ENCODE results near the gene CTAG1A.
"Not testable (repeated sequence)": the region's sequence is repeated elsewhere in the genome, so short reads cannot be mapped to it uniquely, and the experiment has no call there.

CTAG1A gene

GRCh38 chrX:154584585-154585183 lies at the start of gene CTAG1A:
CTAG1A (plus strand) TSS chrX:154585133; CDS start chrX:154585207, 74 bp downstream.
- H3K36me3 ChIP-seq (ENCODE audit: control insufficient read depth in 5 of 5, insufficient read depth in 5 of 5, low read length in 5 of 5); H3K9me3 ChIP-seq (ENCODE audit: control insufficient read depth in 5 of 5, low read length in 5 of 5); H3K4me1 ChIP-seq (ENCODE audit: control insufficient read depth in 5 of 5, insufficient read depth in 5 of 5, low read length in 5 of 5); H3K27ac ChIP-seq (ENCODE audit: low read depth, low read length); H3K4me3 ChIP-seq (ENCODE audit: low read depth in 1 of 5, low read length in 5 of 5); H3K9ac ChIP-seq (ENCODE audit: low read length in 5 of 5); H3K27me3 ChIP-seq (ENCODE audit: control insufficient read depth in 5 of 5, insufficient read depth in 4 of 5, low read length in 5 of 5): not testable (repeated sequence)

GRCh38 chrX:154535892-154536291 lies 49.0 kb upstream of the CTAG1A start:
- Histone ChIP-seq H3K9ac (ENCODE audit: low read length in 5 of 5) (no peak overlapping the region), H3K36me3 (ENCODE audit: control insufficient read depth in 5 of 5, insufficient read depth in 5 of 5, low read length in 5 of 5) (peaks cover 0 to 41% (median 22%) of the 10 kb centered on the region in 5 donors), H3K9me3 (ENCODE audit: control insufficient read depth in 5 of 5, low read length in 5 of 5) (no peaks in the 10 kb centered on the region), H3K27me3 (ENCODE audit: control insufficient read depth in 5 of 5, insufficient read depth in 4 of 5, low read length in 5 of 5) (peaks cover 0 to 11% (median 4%) of the 10 kb centered on the region in 5 donors), H3K27ac (ENCODE audit: low read depth, low read length) (no peak overlapping the region), H3K4me3 (ENCODE audit: low read depth in 1 of 5, low read length in 5 of 5) (no peak overlapping the region), H3K4me1 (ENCODE audit: control insufficient read depth in 5 of 5, insufficient read depth in 5 of 5, low read length in 5 of 5) (peaks cover 0 to 9% (median 5%) of the 10 kb centered on the region in 5 donors)

DNA sequence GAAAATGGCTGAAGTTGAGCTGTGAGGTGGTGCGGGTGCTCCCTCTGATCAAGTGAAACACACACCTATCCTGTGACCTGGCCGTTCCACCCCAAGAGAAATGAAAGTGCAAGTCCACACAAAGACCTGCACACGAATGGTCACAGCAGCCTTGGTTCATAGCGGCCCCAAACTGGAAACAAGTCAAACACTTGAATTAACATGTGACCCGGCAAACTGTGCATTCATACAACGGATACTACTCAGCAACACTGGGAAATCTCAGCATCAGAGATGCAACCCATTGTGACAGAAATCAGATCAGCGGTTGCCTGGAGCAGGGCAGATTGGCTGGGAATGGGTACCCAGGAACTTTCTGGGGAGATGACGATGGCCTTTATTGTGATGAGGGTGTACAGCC lies 45.9 kb upstream of the CTAG1A start:
- H3K4me1 ChIP-seq (ENCODE audit: control insufficient read depth in 5 of 5, insufficient read depth in 5 of 5, low read length in 5 of 5) = peaks cover 0 to 37% (median 30%) of the 10 kb centered on the region in 5 donors
- no peak overlapping the region for H3K4me3 ChIP-seq (ENCODE audit: low read depth in 1 of 5, low read length in 5 of 5)
- no peak overlapping the region for H3K27ac ChIP-seq (ENCODE audit: low read depth, low read length)
- H3K27me3 ChIP-seq (ENCODE audit: control insufficient read depth in 5 of 5, insufficient read depth in 4 of 5, low read length in 5 of 5) = peaks cover 0 to 20% (median 9%) of the 10 kb centered on the region in 5 donors
- peaks cover 0 to 15% (median 1%) of the 10 kb centered on the region in 5 donors for H3K36me3 ChIP-seq (ENCODE audit: control insufficient read depth in 5 of 5, insufficient read depth in 5 of 5, low read length in 5 of 5)
- no peak overlapping the region for H3K9ac ChIP-seq (ENCODE audit: low read length in 5 of 5)
- H3K9me3 ChIP-seq (ENCODE audit: control insufficient read depth in 5 of 5, low read length in 5 of 5) = no peaks in the 10 kb centered on the region

DNA sequence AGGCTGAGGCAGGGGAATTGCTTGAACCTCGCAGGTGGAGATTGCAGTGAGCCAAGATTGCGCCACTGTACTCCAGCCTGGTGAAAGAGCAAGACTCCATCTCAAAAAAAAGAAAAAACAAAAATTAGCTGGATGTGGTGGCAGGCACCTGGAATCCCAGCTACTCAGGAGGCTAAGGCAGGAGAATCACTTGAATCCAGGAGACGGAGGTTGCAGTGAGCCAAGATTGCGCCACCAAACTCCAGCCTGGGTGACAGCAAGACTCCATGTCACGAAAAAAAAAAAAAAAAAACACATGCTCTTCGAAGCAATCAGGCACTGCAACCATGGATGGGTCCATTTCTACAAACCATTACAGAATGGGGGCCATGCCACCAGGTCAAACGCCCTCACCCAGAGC lies 44.6 kb upstream of the CTAG1A start:
- H3K9me3 ChIP-seq (ENCODE audit: control insufficient read depth in 5 of 5, low read length in 5 of 5); H3K9ac ChIP-seq (ENCODE audit: low read length in 5 of 5); H3K27ac ChIP-seq (ENCODE audit: low read depth, low read length); H3K4me3 ChIP-seq (ENCODE audit: low read depth in 1 of 5, low read length in 5 of 5); H3K36me3 ChIP-seq (ENCODE audit: control insufficient read depth in 5 of 5, insufficient read depth in 5 of 5, low read length in 5 of 5): not testable (repeated sequence)
- Histone ChIP-seq H3K4me1 (ENCODE audit: control insufficient read depth in 5 of 5, insufficient read depth in 5 of 5, low read length in 5 of 5) (peaks cover 0 to 34% (median 26%) of the 10 kb centered on the region in 5 donors), H3K27me3 (ENCODE audit: control insufficient read depth in 5 of 5, insufficient read depth in 4 of 5, low read length in 5 of 5) (peaks cover 0 to 23% (median 9%) of the 10 kb centered on the region in 5 donors)

DNA sequence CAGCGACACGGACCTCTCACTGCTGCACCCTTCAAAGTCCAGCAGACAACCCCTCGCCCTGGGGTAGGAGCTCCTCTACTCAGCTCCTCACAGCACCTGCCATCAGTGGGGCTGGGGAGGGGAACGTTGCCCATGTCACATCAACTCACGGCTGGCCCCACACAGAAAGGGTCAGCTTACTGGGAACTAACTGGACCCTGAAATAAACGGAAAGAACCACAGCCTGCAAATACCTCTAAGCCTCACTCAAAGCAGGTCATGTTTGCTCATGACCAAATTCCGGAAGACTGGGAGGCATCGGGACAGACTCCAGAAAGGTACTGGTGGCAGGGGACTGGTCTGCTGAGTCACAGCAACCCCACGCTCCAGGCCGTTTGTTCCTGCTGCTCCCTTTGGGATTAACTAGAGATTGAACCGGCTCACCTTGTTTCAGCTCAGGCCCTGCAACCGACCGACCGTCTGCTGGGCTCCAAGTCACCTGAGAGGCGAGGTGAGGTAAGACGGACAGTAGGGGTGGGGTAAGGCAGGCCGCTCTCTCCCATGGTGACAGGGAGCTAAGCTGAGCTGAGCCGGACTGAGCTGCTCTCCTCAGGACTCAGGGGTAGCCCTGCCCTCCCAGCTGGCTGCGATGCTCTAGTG lies 43.9 kb upstream of the CTAG1A start:
- H3K27ac ChIP-seq (ENCODE audit: low read depth, low read length) = peak overlapping the region; percentile 86
- H3K4me3 ChIP-seq (ENCODE audit: low read depth in 1 of 5, low read length in 5 of 5) = no peak overlapping the region
- H3K9me3 ChIP-seq (ENCODE audit: control insufficient read depth in 5 of 5, low read length in 5 of 5) = no peaks in the 10 kb centered on the region
- peaks cover 0 to 39% (median 30%) of the 10 kb centered on the region in 5 donors for H3K4me1 ChIP-seq (ENCODE audit: control insufficient read depth in 5 of 5, insufficient read depth in 5 of 5, low read length in 5 of 5)
- peaks cover 0 to 4% (median 0%) of the 10 kb centered on the region in 5 donors for H3K36me3 ChIP-seq (ENCODE audit: control insufficient read depth in 5 of 5, insufficient read depth in 5 of 5, low read length in 5 of 5)
- peaks cover 0 to 22% (median 6%) of the 10 kb centered on the region in 5 donors for H3K27me3 ChIP-seq (ENCODE audit: control insufficient read depth in 5 of 5, insufficient read depth in 4 of 5, low read length in 5 of 5)
- H3K9ac ChIP-seq (ENCODE audit: low read length in 5 of 5) = peak overlapping the region in 2 of 5 donors; percentile 1 to 41

DNA sequence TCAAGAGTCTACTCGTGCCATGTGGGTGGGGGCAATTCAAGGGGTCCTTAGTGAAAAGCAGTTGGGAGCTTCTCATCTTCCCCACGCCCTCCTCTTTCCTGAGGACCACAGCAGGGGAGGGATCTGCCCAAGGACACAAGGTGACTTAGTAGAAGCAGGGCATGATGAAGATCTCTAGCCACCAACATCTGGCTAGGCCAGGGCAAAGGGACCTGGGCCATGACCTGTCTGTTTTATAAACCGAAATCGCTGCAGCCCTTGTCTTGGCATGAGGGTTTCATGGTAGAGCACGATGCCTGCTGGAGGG lies 43.4 kb upstream of the CTAG1A start:
- no peaks in the 10 kb centered on the region for H3K9me3 ChIP-seq (ENCODE audit: control insufficient read depth in 5 of 5, low read length in 5 of 5)
- peaks cover 0 to 4% (median 0%) of the 10 kb centered on the region in 5 donors for H3K36me3 ChIP-seq (ENCODE audit: control insufficient read depth in 5 of 5, insufficient read depth in 5 of 5, low read length in 5 of 5)
- peaks cover 0 to 20% (median 7%) of the 10 kb centered on the region in 5 donors for H3K27me3 ChIP-seq (ENCODE audit: control insufficient read depth in 5 of 5, insufficient read depth in 4 of 5, low read length in 5 of 5)
- peak overlapping the region; percentile 86 for H3K27ac ChIP-seq (ENCODE audit: low read depth, low read length)
- peaks cover 0 to 44% (median 34%) of the 10 kb centered on the region in 5 donors for H3K4me1 ChIP-seq (ENCODE audit: control insufficient read depth in 5 of 5, insufficient read depth in 5 of 5, low read length in 5 of 5)
- H3K9ac ChIP-seq (ENCODE audit: low read length in 5 of 5) = peak overlapping the region in 3 of 5 donors; percentile 1 to 41 (median 11)
- no peak overlapping the region for H3K4me3 ChIP-seq (ENCODE audit: low read depth in 1 of 5, low read length in 5 of 5)

DNA sequence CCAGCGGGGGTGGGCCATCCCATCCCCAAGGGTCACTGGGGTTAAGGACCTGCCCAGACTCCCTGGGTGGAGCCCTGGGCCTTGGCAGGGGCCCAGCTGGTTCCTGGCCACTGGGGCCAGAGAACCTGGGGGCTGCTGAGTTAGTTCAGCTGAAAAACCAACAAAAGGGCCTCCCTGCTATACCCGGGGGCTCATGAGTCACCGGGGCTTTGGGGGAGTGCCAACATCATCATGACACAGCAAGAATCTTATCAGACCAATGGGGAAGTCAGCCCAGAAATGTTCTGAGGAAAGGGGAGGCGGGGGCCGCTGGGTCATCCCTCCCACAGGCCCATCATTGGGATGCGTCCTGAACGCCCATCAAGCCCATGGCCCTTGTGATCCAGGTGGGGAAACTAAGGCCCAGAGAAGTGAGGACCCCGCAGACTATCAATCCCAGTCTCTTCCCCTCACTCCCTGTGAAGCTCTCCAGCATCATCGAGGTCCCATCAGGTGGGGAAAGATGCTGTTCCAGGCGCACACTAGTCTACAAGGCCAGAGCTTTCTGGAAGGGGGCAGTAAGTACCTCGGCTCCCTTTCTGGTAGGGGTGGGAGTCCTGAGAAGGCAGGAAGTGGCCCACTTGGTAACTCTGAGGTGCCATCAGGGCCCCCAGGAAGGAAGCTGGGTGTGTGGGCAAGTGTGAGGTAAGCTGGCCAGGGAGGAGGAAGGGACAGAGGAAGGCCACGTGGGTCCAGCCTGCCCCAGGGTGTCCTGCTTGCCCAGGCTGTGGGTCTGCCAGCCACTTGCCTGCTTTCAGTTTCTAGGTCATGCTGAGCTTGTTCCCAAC lies 42.8 kb upstream of the CTAG1A start:
- Histone ChIP-seq H3K9me3 (ENCODE audit: control insufficient read depth in 5 of 5, low read length in 5 of 5) (no peaks in the 10 kb centered on the region), H3K4me3 (ENCODE audit: low read depth in 1 of 5, low read length in 5 of 5) (peak overlapping the region in 2 of 5 donors; percentile 12 to 40), H3K9ac (ENCODE audit: low read length in 5 of 5) (peak overlapping the region in 4 of 5 donors; percentile 4 to 63 (median 32)), H3K4me1 (ENCODE audit: control insufficient read depth in 5 of 5, insufficient read depth in 5 of 5, low read length in 5 of 5) (peaks cover 0 to 44% (median 34%) of the 10 kb centered on the region in 5 donors), H3K36me3 (ENCODE audit: control insufficient read depth in 5 of 5, insufficient read depth in 5 of 5, low read length in 5 of 5) (peaks cover 0 to 4% (median 0%) of the 10 kb centered on the region in 5 donors), H3K27ac (ENCODE audit: low read depth, low read length) (peak overlapping the region; percentile 86), H3K27me3 (ENCODE audit: control insufficient read depth in 5 of 5, insufficient read depth in 4 of 5, low read length in 5 of 5) (peaks cover 0 to 20% (median 7%) of the 10 kb centered on the region in 5 donors)

DNA sequence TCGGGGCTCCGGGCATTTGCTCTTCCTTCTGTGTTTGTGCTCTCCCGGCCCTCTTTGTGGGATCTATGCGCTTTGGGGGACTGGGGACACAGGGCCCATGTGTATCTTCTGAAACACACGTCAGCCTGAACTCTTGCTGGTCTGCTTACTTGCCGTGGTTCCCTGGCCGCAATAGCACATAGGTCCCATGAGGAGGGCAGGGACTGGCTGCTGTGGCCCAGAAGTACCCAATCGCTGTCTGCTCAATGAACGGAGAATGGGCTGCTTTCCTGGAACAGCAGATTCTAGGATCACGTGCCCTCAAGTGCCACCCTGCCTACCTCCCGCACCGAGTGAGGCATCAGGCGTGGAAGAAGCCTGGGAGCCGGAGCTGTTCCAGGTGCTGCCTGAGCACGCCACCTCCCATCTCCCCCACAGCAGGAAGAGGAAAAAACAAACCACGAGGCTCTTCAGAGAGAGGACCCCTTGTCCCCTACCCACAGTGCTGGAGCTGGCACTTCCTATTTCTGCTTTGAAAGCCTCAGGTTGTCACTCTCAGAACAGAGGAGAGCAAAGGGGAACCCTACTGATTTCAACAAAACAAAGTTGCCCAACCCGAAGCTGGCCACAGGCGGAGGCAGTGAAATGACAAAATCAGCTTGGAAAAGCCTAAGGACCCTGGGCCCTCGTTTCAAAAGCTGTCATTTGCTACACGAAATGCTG lies 42.1 kb upstream of the CTAG1A start:
- Histone ChIP-seq H3K27me3 (ENCODE audit: control insufficient read depth in 5 of 5, insufficient read depth in 4 of 5, low read length in 5 of 5) (peaks cover 0 to 20% (median 7%) of the 10 kb centered on the region in 5 donors), H3K4me1 (ENCODE audit: control insufficient read depth in 5 of 5, insufficient read depth in 5 of 5, low read length in 5 of 5) (peaks cover 0 to 44% (median 34%) of the 10 kb centered on the region in 5 donors), H3K36me3 (ENCODE audit: control insufficient read depth in 5 of 5, insufficient read depth in 5 of 5, low read length in 5 of 5) (peaks cover 0 to 4% (median 0%) of the 10 kb centered on the region in 5 donors), H3K9me3 (ENCODE audit: control insufficient read depth in 5 of 5, low read length in 5 of 5) (no peaks in the 10 kb centered on the region), H3K27ac (ENCODE audit: low read depth, low read length) (peak overlapping the region; percentile 86), H3K4me3 (ENCODE audit: low read depth in 1 of 5, low read length in 5 of 5) (peak overlapping the region in 2 of 5 donors; percentile 13 to 40), H3K9ac (ENCODE audit: low read length in 5 of 5) (peak overlapping the region in 4 of 5 donors; percentile 4 to 63 (median 32))

DNA sequence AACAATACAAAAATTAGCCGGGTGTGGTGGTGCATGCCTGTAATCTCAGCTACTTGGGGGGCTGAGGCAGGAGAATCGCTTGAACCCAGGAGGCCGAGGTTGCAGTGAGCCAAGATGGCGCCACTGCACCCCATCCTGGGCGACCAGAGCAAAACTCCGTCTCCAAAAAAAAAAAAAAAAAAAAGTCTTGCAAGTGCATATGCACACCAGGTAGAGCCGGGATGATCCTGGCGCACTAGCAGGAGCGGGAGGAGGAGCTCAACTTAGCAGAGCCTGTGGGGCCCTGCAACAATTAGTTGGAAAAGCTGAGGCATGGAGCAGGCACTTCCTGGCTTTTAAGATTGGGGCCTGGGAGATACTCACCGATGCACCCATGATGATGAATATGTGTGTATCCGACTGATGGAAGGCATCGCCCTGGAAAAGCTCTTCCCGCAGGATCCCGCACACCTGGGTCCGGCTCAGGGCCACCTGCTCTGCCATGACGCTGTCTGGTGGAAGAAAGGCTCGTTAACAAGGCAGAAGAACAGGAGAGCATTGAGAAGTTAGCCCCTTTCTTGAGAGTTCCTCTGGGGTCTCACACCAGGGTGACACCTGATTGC lies 39.2 kb upstream of the CTAG1A start:
- H3K9me3 ChIP-seq (ENCODE audit: control insufficient read depth in 5 of 5, low read length in 5 of 5) = no peaks in the 10 kb centered on the region
- peaks cover 2 to 52% (median 46%) of the 10 kb centered on the region in 5 donors for H3K4me1 ChIP-seq (ENCODE audit: control insufficient read depth in 5 of 5, insufficient read depth in 5 of 5, low read length in 5 of 5)
- peak overlapping the region; percentile 64 to 76 (median 71) for H3K4me3 ChIP-seq (ENCODE audit: low read depth in 1 of 5, low read length in 5 of 5)
- peak overlapping the region in 3 of 5 donors; percentile 35 to 75 (median 66) for H3K9ac ChIP-seq (ENCODE audit: low read length in 5 of 5)
- peaks cover 0 to under 1% (median 0%) of the 10 kb centered on the region in 5 donors for H3K36me3 ChIP-seq (ENCODE audit: control insufficient read depth in 5 of 5, insufficient read depth in 5 of 5, low read length in 5 of 5)
- peaks cover 0 to 16% (median 4%) of the 10 kb centered on the region in 5 donors for H3K27me3 ChIP-seq (ENCODE audit: control insufficient read depth in 5 of 5, insufficient read depth in 4 of 5, low read length in 5 of 5)
- H3K27ac ChIP-seq (ENCODE audit: low read depth, low read length) = peak overlapping the region; percentile 41

All from subcutaneous abdominal adipose tissue (tissue), 5 donors.